Keratinocyte (primary cell): ENCODE results near the gene CASP8. TPM values are rescaled to one million over a fixed set of nuclear protein-coding genes. Genes with fewer than 3 reads are reported as not detected.

Source experiments
- DNase-seq: peaks from one replicate; pipeline ENCODE4 v3.0.0-alpha.2; 2011; ENCODE audit warnings: low read depth, missing footprints, low spot score
- FAIRE-seq: peaks from 2 replicates; lab custom pipeline; 2011; peaks lifted over from hg19 to GRCh38; lab: Jason Lieb, UNC
- H2AFZ ChIP-seq: 2 replicates; pipeline ENCODE4 v1.6.0; 2012; ENCODE audit warnings: low read length, control low read depth, inconsistent platforms; ENCODE audit not compliant: control insufficient read depth
- H3K27ac ChIP-seq: 2 replicates; pipeline ENCODE4 v1.5.1; 2011; ENCODE audit warnings: low read length; ENCODE audit not compliant: control insufficient read depth, insufficient read depth
- H3K27me3 ChIP-seq: 3 replicates; pipeline ENCODE4 v1.6.0; 2011; ENCODE audit warnings: low read length; ENCODE audit not compliant: control insufficient read depth, insufficient read depth; ENCODE audit errors: extremely low read depth
- H3K36me3 ChIP-seq, 2 experiments: 2 replicates in 1 of 2; 3 replicates in 1 of 2; pipeline ENCODE4 v1.5.1; 2011; ENCODE audit warnings: low read length in 2 of 2, mild to moderate bottlenecking in 1 of 2; ENCODE audit not compliant: control insufficient read depth in 2 of 2, insufficient read depth in 2 of 2; ENCODE audit errors: extremely low read depth in 1 of 2
- H3K4me1 ChIP-seq: 3 replicates; pipeline ENCODE4 v1.5.1; 2011; ENCODE audit warnings: low read length; ENCODE audit not compliant: control insufficient read depth, insufficient read depth; ENCODE audit errors: extremely low read depth
- H3K4me2 ChIP-seq: 3 replicates; pipeline ENCODE4 v1.6.0; 2011; ENCODE audit warnings: low read depth, low read length; ENCODE audit not compliant: control insufficient read depth, insufficient read depth; ENCODE audit errors: extremely low read depth
- H3K4me3 ChIP-seq, 3 experiments: fragments of 200-600 bp in 1 of 3; sonication (generic) in 1 of 3; 2 replicates in 2 of 3; 3 replicates in 1 of 3; pipeline ENCODE4 v1.5.1; 2011 to 2016; ENCODE audit warnings: low read length in 3 of 3, mild to moderate bottlenecking in 3 of 3, control low read depth in 2 of 3, inconsistent platforms in 1 of 3, low read depth in 1 of 3, mixed read lengths in 1 of 3, mixed run types in 1 of 3, moderate library complexity in 1 of 3; ENCODE audit not compliant: control insufficient read depth in 2 of 3, insufficient read depth in 2 of 3; ENCODE audit errors: extremely low read depth in 1 of 3
- H3K79me2 ChIP-seq: 2 replicates; pipeline ENCODE4 v1.6.0; 2012; ENCODE audit warnings: low read length; ENCODE audit not compliant: control insufficient read depth, insufficient read depth
- H3K9ac ChIP-seq: 3 replicates; pipeline ENCODE4 v1.6.0; 2011; ENCODE audit warnings: low read length; ENCODE audit not compliant: control insufficient read depth, insufficient read depth; ENCODE audit errors: extremely low read depth
- H3K9me1 ChIP-seq: 3 replicates; pipeline ENCODE4 v1.6.0; 2011; ENCODE audit warnings: low read length; ENCODE audit not compliant: control insufficient read depth, insufficient read depth; ENCODE audit errors: extremely low read depth
- H3K9me3 ChIP-seq: 2 replicates; pipeline ENCODE4 v1.5.1; 2012; ENCODE audit warnings: low read depth, low read length; ENCODE audit not compliant: control insufficient read depth
- H4K20me1 ChIP-seq: 3 replicates; pipeline ENCODE4 v1.6.0; 2011; ENCODE audit warnings: low read length; ENCODE audit not compliant: control insufficient read depth, insufficient read depth; ENCODE audit errors: extremely low read depth
- EZH2 ChIP-seq: IDR thresholded peaks from one replicate; pipeline ENCODE4 v1.6.1; 2012; ENCODE audit warnings: inconsistent platforms, mild to moderate bottlenecking, low read length, moderate library complexity
- dilution Hi-C: fragments of 300-500 bp; cut with MboI; formaldehyde crosslinking; loops from one replicate; pipeline ENCODE4 v1.7.0; 2020; ENCODE audit warnings: low sequenced_read_pairs; ENCODE audit not compliant: extremely low pct_ligation_motif_present
- polyA plus RNA-seq, 5 experiments: library from polyadenylated mRNA; depleted of rRNA in 3 of 5; stranded (reverse) in 3 of 5; stranded (forward) in 1 of 5; unstranded in 1 of 5; fragments of >200 nt; gene quantifications; 1 replicate in 1 of 5; 2 replicates in 3 of 5; 3 replicates in 1 of 5; pipeline versions ENCODE4 v1.2.1 to v1.2.3, GENCODE V29; 2011 to 2012; ENCODE audit warnings: missing spikeins in 2 of 5, low read depth in 1 of 5, low replicate concordance in 1 of 5
- TF ChIP-seq, protein P1 (sequence below), 3 experiments: IDR thresholded peaks in 1 of 3; conservative IDR thresholded peaks in 1 of 3; optimal IDR thresholded peaks in 1 of 3; 2 replicates in 2 of 3; 3 replicates in 1 of 3; pipeline versions ENCODE3 to v1.5.1; 2011; ENCODE audit warnings: low read length in 3 of 3, mild to moderate bottlenecking in 3 of 3, moderate library complexity in 2 of 3, control low read depth in 1 of 3, inconsistent platforms in 1 of 3; ENCODE audit not compliant: insufficient read depth in 2 of 3; ENCODE audit errors: extremely low read depth in 1 of 3

Gene CASP8
- polyA plus RNA-seq, 1 donor (not counting 4 experiments of a cell fraction or from before 2014, with no cell fraction given): 27.0 TPM

DNA sequence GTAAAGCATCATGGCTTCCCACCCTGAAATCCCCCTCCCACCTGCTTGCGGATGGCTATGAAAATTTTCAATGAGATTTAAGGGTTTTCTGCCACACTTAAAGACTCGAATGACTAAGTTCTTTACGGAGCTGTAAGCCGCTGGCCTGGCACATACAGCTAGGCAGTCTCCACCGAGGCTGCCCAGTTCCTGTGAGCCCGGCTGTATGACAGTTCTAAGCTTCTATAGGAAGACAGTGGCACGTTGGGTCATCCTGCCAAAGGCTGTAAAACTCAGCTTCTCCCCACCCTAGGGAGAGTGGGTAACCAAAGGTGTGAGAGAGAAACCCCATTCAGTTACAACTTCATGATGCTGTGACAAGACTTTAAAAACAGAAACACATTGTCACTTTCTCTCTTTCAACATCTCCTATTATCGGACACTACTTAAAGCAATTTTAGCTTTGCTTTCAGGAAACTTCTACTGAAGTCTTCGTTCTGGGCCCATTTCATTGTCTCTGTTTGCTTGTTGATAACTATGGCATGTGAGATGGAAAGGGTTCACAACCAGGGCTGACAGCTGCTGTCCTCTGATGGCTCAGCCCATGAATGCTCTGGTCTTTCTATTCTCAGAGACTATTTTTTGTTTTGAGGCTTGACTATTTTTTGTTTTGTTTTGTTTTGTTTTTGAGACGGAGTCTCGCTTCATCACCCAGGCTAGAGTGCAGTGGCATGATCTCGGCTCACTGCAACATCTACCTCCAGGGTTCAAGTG, 7.1 kb downstream of the CASP8 start:
- Histone ChIP-seq H3K27ac (no peak overlapping the region), H3K4me2 (no peak overlapping the region), H3K9ac (no peak overlapping the region), H4K20me1 (no peaks in the 10 kb centered on the region), H2AFZ (no peak overlapping the region), H3K4me1 (no peaks in the 10 kb centered on the region), H3K36me3 (peaks cover 9 to 26% of the 10 kb centered on the region in 2 experiments), H3K9me1 (no peaks in the 10 kb centered on the region), H3K27me3 (no peaks in the 10 kb centered on the region), H3K79me2 (peaks cover 6% of the 10 kb centered on the region), H3K4me3 (no peak overlapping the region), H3K9me3 (no peaks in the 10 kb centered on the region)
- no peak for FAIRE-seq
- TF ChIP-seq, protein P1, sequence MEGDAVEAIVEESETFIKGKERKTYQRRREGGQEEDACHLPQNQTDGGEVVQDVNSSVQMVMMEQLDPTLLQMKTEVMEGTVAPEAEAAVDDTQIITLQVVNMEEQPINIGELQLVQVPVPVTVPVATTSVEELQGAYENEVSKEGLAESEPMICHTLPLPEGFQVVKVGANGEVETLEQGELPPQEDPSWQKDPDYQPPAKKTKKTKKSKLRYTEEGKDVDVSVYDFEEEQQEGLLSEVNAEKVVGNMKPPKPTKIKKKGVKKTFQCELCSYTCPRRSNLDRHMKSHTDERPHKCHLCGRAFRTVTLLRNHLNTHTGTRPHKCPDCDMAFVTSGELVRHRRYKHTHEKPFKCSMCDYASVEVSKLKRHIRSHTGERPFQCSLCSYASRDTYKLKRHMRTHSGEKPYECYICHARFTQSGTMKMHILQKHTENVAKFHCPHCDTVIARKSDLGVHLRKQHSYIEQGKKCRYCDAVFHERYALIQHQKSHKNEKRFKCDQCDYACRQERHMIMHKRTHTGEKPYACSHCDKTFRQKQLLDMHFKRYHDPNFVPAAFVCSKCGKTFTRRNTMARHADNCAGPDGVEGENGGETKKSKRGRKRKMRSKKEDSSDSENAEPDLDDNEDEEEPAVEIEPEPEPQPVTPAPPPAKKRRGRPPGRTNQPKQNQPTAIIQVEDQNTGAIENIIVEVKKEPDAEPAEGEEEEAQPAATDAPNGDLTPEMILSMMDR (optimal IDR thresholded peaks at IDR 0.05 in 1 of 3, IDR thresholded peaks at IDR 0.05 in 1 of 3, conservative IDR thresholded peaks at IDR 0.05 in 1 of 3; ENCODE audit: extremely low read depth in 1 of 3, insufficient read depth in 2 of 3, low read length in 3 of 3): no peak
- TF ChIP-seq EZH2: no peak
- dilution Hi-C loops: no loop called here
- no peak for DNase-seq

DNA sequence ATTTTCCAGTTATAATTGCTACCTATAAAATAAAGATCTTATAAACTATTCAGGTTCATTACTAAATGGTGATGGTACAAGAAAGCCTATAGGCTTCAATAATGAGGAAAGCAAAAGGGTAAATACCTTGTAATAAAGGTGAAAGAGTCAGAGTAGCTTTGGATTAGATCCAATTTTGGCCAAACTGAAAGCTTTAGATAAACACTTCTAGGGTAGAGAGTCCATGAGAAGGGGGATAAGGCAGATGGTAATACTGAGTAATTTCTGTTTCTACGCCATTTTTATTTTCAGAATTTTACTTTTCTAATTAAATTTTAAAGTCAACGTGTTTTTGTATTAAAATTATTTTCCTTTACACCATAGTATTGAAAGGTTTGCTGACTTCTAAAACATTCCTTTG, 9.4 kb downstream of the CASP8 start:
- Histone ChIP-seq H3K79me2 (no peaks in the 10 kb centered on the region), H3K4me3 (no peak overlapping the region), H3K27me3 (no peaks in the 10 kb centered on the region), H3K4me1 (no peaks in the 10 kb centered on the region), H3K9me1 (no peaks in the 10 kb centered on the region), H4K20me1 (no peaks in the 10 kb centered on the region), H3K27ac (no peak overlapping the region), H3K9me3 (no peaks in the 10 kb centered on the region), H3K4me2 (no peak overlapping the region), H3K36me3 (peaks cover 11 to 26% of the 10 kb centered on the region in 2 experiments), H2AFZ (no peak overlapping the region), H3K9ac (no peak overlapping the region)
- TF ChIP-seq, protein P1 (optimal IDR thresholded peaks at IDR 0.05 in 1 of 3, IDR thresholded peaks at IDR 0.05 in 1 of 3, conservative IDR thresholded peaks at IDR 0.05 in 1 of 3; ENCODE audit: extremely low read depth in 1 of 3, insufficient read depth in 2 of 3, low read length in 3 of 3): no peak
- no peak for TF ChIP-seq EZH2
- no peak for DNase-seq
- FAIRE-seq: no peak
- dilution Hi-C loops: no loop called here
